Measurements from ENCODE around the gene KIF26B.

DNA sequence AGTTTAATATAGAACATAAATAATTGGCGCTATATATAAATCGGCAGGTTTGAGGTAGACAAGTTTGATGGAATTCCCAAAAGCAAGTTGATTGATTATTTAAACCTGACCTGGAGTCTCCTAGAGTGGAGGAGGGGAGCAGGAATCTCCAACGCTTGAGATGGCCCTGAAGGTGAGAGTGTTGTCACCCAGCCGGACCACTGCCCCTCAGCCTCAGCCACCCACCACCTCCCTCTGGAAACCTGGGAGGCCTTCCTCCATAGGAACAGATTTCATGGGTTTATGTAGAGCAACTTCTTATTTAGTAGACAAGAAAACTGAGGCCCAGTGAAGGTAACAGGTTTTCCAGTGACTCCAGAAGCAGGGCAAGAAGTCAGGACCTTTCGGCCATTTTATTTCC is 389.5 kb downstream of the KIF26B start:
- TF ChIP-seq EZH2phosphoT487 (IDR thresholded peaks at IDR 0.05; ENCODE audit: low read depth) (no peak), CTCF (IDR thresholded peaks at IDR 0.05; ENCODE audit: low read depth, low read length) (no peak)

All from OCI-LY3 (cell line).